PC-3 (cell line): ENCODE measurements around the gene RGL2. TPM values are rescaled to one million over a fixed set of nuclear protein-coding genes. Genes with fewer than 3 reads are reported as not detected.

Experiments
- ATAC-seq: fragments of 200-7000 bp; cut with Tn5 transposase; 2 replicates; pipeline ENCODE4 v1.9.1; 2020; ENCODE audit warnings: mild to moderate bottlenecking, moderate library complexity
- BruUV-seq: library from RNA; stranded (reverse); fragments of 400-500 nt; replicated peaks from 2 replicates; lab custom pipeline; 2021; lab: Mats Ljungman, UMichigan
- CTCF ChIA-PET: fragments of 300-600 bp; sonication (Branson Sonifier 250); formaldehyde crosslinking; loops from one replicate; lab custom pipeline; 2022; ENCODE audit warnings: antibody characterized with exemption; lab: Charles Lee
- POLR2A ChIA-PET: fragments of 300-600 bp; sonication (Branson Sonifier 250); formaldehyde crosslinking; loops from one replicate; lab custom pipeline; 2022; ENCODE audit warnings: antibody characterized with exemption; ENCODE audit not compliant: unreplicated experiment; lab: Charles Lee
- DNase-seq: peaks from one replicate; pipeline ENCODE4 v3.0.0-alpha.2; 2015
- H2AFZ ChIP-seq: fragments of 300-600 bp; sonication (generic); 2 replicates; pipeline ENCODE4 v1.6.0; 2016; ENCODE audit warnings: antibody characterized with exemption, low read length
- H3F3A ChIP-seq: fragments of 300-600 bp; sonication (generic); one replicate; pipeline ENCODE4 v1.6.0; 2017; ENCODE audit warnings: antibody characterized with exemption, low read length, control low read depth, mild to moderate bottlenecking; ENCODE audit not compliant: unreplicated experiment
- H3K27ac ChIP-seq: fragments of 300-600 bp; sonication (generic); 2 replicates; pipeline ENCODE4 v1.5.1; 2016; ENCODE audit warnings: mild to moderate bottlenecking, low read length
- H3K27me3 ChIP-seq: fragments of 300-600 bp; sonication (generic); 2 replicates; pipeline ENCODE4 v1.6.1; 2016; ENCODE audit warnings: low read length, mixed read lengths
- H3K36me3 ChIP-seq: fragments of 300-600 bp; sonication (generic); 2 replicates; pipeline ENCODE4 v1.6.1; 2016; ENCODE audit warnings: low read depth, mixed run types, low read length, mixed read lengths
- H3K4me1 ChIP-seq: fragments of 300-600 bp; sonication (generic); 2 replicates; pipeline ENCODE4 v1.5.1; 2016; ENCODE audit warnings: low read length; ENCODE audit not compliant: insufficient read depth
- H3K4me2 ChIP-seq: fragments of 300-600 bp; sonication (generic); 2 replicates; pipeline ENCODE4 v1.6.0; 2016; ENCODE audit warnings: low read length
- H3K4me3 ChIP-seq: fragments of 300-600 bp; sonication (generic); 2 replicates; pipeline ENCODE4 v1.5.1; 2016; ENCODE audit warnings: mild to moderate bottlenecking, low read length, mixed read lengths
- H3K79me2 ChIP-seq: fragments of 300-600 bp; sonication (generic); 2 replicates; pipeline ENCODE4 v1.6.1; 2017; ENCODE audit warnings: low read length, mixed read lengths
- H3K9ac ChIP-seq: fragments of 300-600 bp; sonication (generic); 2 replicates; pipeline ENCODE4 v1.6.0; 2016; ENCODE audit warnings: mild to moderate bottlenecking, low read length
- H3K9me2 ChIP-seq: fragments of 300-600 bp; sonication (generic); replicated peaks from 2 replicates; pipeline ENCODE4 v1.6.1; 2016; ENCODE audit warnings: mixed run types, low read length, mixed read lengths
- H3K9me3 ChIP-seq: fragments of 300-600 bp; sonication (generic); 2 replicates; pipeline ENCODE4 v1.6.1; 2016; ENCODE audit warnings: low read length, mixed read lengths
- H4K20me1 ChIP-seq: fragments of 300-600 bp; sonication (generic); 2 replicates; pipeline ENCODE4 v1.6.1; 2016; ENCODE audit warnings: low read length, mixed read lengths
- CTCF ChIP-seq: fragments of 300-600 bp; sonication (generic); conservative IDR thresholded peaks from 2 replicates; pipeline ENCODE4 v1.5.1; 2017; ENCODE audit warnings: antibody characterized with exemption, low read depth, mild to moderate bottlenecking, low read length
- EZH2 ChIP-seq: fragments of 300-600 bp; sonication (generic); IDR thresholded peaks from one replicate; pipeline ENCODE4 v1.6.1; 2017; ENCODE audit warnings: antibody characterized with exemption, mild to moderate bottlenecking, low read length; ENCODE audit not compliant: unreplicated experiment
- EZH2phosphoT487 ChIP-seq: fragments of 300-600 bp; sonication (generic); IDR thresholded peaks from 2 replicates; pipeline ENCODE4 v1.6.1; 2018; ENCODE audit warnings: mild to moderate bottlenecking, antibody characterized with exemption, low read length, borderline replicate concordance
- intact Hi-C: fragments of 100-400 bp; cut with micrococcal nuclease; formaldehyde crosslinking; loops from 2 replicates; pipeline ENCODE4 v1.9.0; 2023
- total RNA-seq: library from RNA; depleted of rRNA; stranded (reverse); fragments of >200 nt; gene quantifications from 2 replicates; pipeline ENCODE4 v1.2.3, GENCODE V29; 2014

Gene RGL2
- total RNA-seq, 1 experiment from 2014 or later: 34.9 TPM

- ATAC-seq (no peak), DNase-seq (no peak)
- Histone ChIP-seq H3K4me2 (peak overlapping the region; percentile 89), H3F3A (peaks cover 7% of the 10 kb centered on the region), H4K20me1 (no peaks in the 10 kb centered on the region), H3K9me3 (no peaks in the 10 kb centered on the region), H3K79me2 (no peaks in the 10 kb centered on the region), H3K4me3 (no peak overlapping the region), H3K9ac (no peak overlapping the region), H3K4me1 (peaks cover 30% of the 10 kb centered on the region), H3K27me3 (no peaks in the 10 kb centered on the region), H3K9me2 (no peaks in the 10 kb centered on the region), H3K36me3 (no peaks in the 10 kb centered on the region), H3K27ac (peak overlapping the region; percentile 72), H2AFZ (no peak overlapping the region)
- intact Hi-C loops: loop anchor here (2.0 kb wide), 1 partner anchor 48 kb away; the partner anchor contains the start of gene RGL2
- TF ChIP-seq CTCF (no peak), EZH2phosphoT487 (no peak), EZH2 (no peak)
- POLR2A ChIA-PET: interaction anchor here (0.6 to 1.0 kb wide), 3 partner anchors 10 to 279 kb away, joined by 3 to 6 read pairs (median 4); no protein-coding TSS in a partner anchor
- CTCF ChIA-PET: interaction anchor here (0.7 to 2.0 kb wide), 2 partner anchors 9 to 99 kb away, joined by 3 to 8 read pairs; no protein-coding TSS in a partner anchor
- no TSS peak for BruUV-seq
These were observed 48.0 kb downstream of the RGL2 start for GRCh38 chr6:33250731-33251130.

GRCh38 chr6:33249732-33250630 lies 48.8 kb downstream of the RGL2 start:
- Histone ChIP-seq H3K9me3 (no peaks in the 10 kb centered on the region), H4K20me1 (no peaks in the 10 kb centered on the region), H3K4me2 (peak overlapping the region; percentile 89), H3K36me3 (no peaks in the 10 kb centered on the region), H3K9me2 (no peaks in the 10 kb centered on the region), H3K79me2 (no peaks in the 10 kb centered on the region), H3K27ac (peak overlapping the region; percentile 72), H3K27me3 (no peaks in the 10 kb centered on the region), H3K9ac (peak overlapping the region; percentile 69), H3K4me3 (peak overlapping the region; percentile 70), H2AFZ (peak overlapping the region; percentile 81), H3F3A (peaks cover 7% of the 10 kb centered on the region), H3K4me1 (peaks cover 30% of the 10 kb centered on the region)
- BruUV-seq: TSS peak; percentile 93
- TF ChIP-seq EZH2 (no peak), CTCF (no peak), EZH2phosphoT487 (no peak)
- ChIA-PET CTCF (interaction anchor here (0.5 to 2.0 kb wide), 4 partner anchors 10 to 100 kb away, joined by 3 to 8 read pairs (median 5); no protein-coding TSS in a partner anchor), POLR2A (interaction anchor here (0.5 to 1.0 kb wide), 5 partner anchors 11 to 1120 kb away, joined by 3 to 7 read pairs (median 4); partner anchors contain the start of gene FKBPL)
- DNase-seq: peak; percentile 93
- intact Hi-C loops: loop anchor here (1.0 to 2.0 kb wide), 4 partner anchors 43 to 127 kb away; partner anchors contain the start of gene RGL2
- ATAC-seq: peak; percentile 34
